ENCODE results near the gene ESPL1. TPM values are rescaled to one million over a fixed set of nuclear protein-coding genes. Genes with fewer than 3 reads are reported as not detected.

Gene ESPL1
- total and polyA plus RNA-seq, 2 donors from 2014 or later, result 1.5 to 2.9 TPM

DNA sequence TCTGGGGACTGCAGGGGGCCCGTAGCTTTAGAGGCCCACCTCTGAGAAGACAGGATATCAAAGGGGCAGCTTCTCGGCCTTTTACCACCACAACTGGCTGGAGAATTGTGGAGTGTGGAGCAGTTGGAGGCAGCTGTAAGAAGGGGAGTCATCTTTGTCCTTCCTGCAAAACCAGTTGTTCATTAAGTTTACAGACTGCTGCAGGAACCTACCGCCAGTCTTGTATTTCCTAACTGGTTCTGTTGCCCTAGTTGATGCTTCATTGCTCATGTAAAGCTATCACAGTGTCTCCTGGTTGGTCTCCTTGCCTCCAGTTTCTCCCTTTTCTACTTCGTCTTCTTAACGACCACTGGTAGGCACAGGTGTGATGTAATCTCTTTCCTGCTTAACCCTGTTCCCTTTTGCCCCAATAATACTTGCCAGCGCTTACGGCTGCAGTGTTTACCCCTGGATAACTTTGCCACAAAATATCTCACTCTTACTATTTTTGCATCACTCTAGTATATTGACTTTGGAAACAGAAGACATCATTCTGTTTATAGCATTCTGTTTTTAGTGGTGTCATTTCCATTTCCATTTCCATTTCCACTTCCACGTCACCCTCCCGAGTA, 11.9 kb downstream of the ESPL1 start:
- H3K36me3 ChIP-seq (ENCODE audit: control insufficient read depth in 2 of 3, insufficient read depth in 3 of 3, low read length in 3 of 3), result peaks cover 0 to 3% (median 0%) of the 10 kb centered on the region in 3 donors
- H3K27me3 ChIP-seq (ENCODE audit: control insufficient read depth, insufficient read depth, low read length), result no peaks in the 10 kb centered on the region
- peak overlapping the region in 1 of 3 donors; percentile 46 for H3K9ac ChIP-seq (ENCODE audit: low read length in 3 of 3)
- no peaks in the 10 kb centered on the region for H3K9me3 ChIP-seq (ENCODE audit: control insufficient read depth in 2 of 3, insufficient read depth in 1 of 3, low read length in 3 of 3)
- H3K27ac ChIP-seq (ENCODE audit: low read depth in 2 of 2, low read length in 2 of 2), result peak overlapping the region; percentile 51 to 66
- no peaks in the 10 kb centered on the region for H3K4me1 ChIP-seq (ENCODE audit: control insufficient read depth in 2 of 3, insufficient read depth in 2 of 3, low read depth in 1 of 3, low read length in 3 of 3)
- H3K4me3 ChIP-seq (ENCODE audit: low read length in 3 of 3), result peak overlapping the region in 2 of 3 donors; percentile 43 to 54
- intact Hi-C loops (cut with DNase I), result loop anchor here (10.0 kb wide), 1 partner anchor 65 kb away; no protein-coding TSS in a partner anchor
- TF ChIP-seq, protein P1, sequence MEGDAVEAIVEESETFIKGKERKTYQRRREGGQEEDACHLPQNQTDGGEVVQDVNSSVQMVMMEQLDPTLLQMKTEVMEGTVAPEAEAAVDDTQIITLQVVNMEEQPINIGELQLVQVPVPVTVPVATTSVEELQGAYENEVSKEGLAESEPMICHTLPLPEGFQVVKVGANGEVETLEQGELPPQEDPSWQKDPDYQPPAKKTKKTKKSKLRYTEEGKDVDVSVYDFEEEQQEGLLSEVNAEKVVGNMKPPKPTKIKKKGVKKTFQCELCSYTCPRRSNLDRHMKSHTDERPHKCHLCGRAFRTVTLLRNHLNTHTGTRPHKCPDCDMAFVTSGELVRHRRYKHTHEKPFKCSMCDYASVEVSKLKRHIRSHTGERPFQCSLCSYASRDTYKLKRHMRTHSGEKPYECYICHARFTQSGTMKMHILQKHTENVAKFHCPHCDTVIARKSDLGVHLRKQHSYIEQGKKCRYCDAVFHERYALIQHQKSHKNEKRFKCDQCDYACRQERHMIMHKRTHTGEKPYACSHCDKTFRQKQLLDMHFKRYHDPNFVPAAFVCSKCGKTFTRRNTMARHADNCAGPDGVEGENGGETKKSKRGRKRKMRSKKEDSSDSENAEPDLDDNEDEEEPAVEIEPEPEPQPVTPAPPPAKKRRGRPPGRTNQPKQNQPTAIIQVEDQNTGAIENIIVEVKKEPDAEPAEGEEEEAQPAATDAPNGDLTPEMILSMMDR (IDR thresholded peaks at IDR 0.05; ENCODE audit: borderline replicate concordance, extremely low read depth, insufficient read depth), result no peak
- FAIRE-seq (no peak), DNase-seq (peak in 1 of 5 donors; percentile 28)

GRCh38 chr12:53286448-53286847, 18.3 kb downstream of the ESPL1 start:
- DNase-seq, result peak in 1 of 5 donors; percentile 27
- Histone ChIP-seq H3K27me3 (ENCODE audit: control insufficient read depth, insufficient read depth, low read length) (no peaks in the 10 kb centered on the region), H3K9ac (ENCODE audit: low read length in 3 of 3) (no peak overlapping the region), H3K4me3 (ENCODE audit: low read length in 3 of 3) (no peak overlapping the region), H3K27ac (ENCODE audit: low read depth in 2 of 2, low read length in 2 of 2) (no peak overlapping the region), H3K9me3 (ENCODE audit: control insufficient read depth in 2 of 3, insufficient read depth in 1 of 3, low read length in 3 of 3) (no peaks in the 10 kb centered on the region), H3K36me3 (ENCODE audit: control insufficient read depth in 2 of 3, insufficient read depth in 3 of 3, low read length in 3 of 3) (no peaks in the 10 kb centered on the region), H3K4me1 (ENCODE audit: control insufficient read depth in 2 of 3, insufficient read depth in 2 of 3, low read depth in 1 of 3, low read length in 3 of 3) (no peaks in the 10 kb centered on the region)
- intact Hi-C loops (cut with DNase I), result loop anchor here (10.0 kb wide), 1 partner anchor 72 kb away; no protein-coding TSS in a partner anchor
- TF ChIP-seq, protein P1 (IDR thresholded peaks at IDR 0.05; ENCODE audit: borderline replicate concordance, extremely low read depth, insufficient read depth), result no peak
- no peak for FAIRE-seq

- Histone ChIP-seq H3K4me3 (ENCODE audit: low read length in 3 of 3) (no peak overlapping the region), H3K27ac (ENCODE audit: low read depth in 2 of 2, low read length in 2 of 2) (no peak overlapping the region), H3K27me3 (ENCODE audit: control insufficient read depth, insufficient read depth, low read length) (no peaks in the 10 kb centered on the region), H3K9ac (ENCODE audit: low read length in 3 of 3) (no peak overlapping the region), H3K4me1 (ENCODE audit: control insufficient read depth in 2 of 3, insufficient read depth in 2 of 3, low read depth in 1 of 3, low read length in 3 of 3) (no peaks in the 10 kb centered on the region), H3K36me3 (ENCODE audit: control insufficient read depth in 2 of 3, insufficient read depth in 3 of 3, low read length in 3 of 3) (no peaks in the 10 kb centered on the region), H3K9me3 (ENCODE audit: control insufficient read depth in 2 of 3, insufficient read depth in 1 of 3, low read length in 3 of 3) (no peaks in the 10 kb centered on the region)
- peak; percentile 42 to 82 (median 61) for DNase-seq
- FAIRE-seq, result no peak
- TF ChIP-seq, protein P1 (IDR thresholded peaks at IDR 0.05; ENCODE audit: borderline replicate concordance, extremely low read depth, insufficient read depth), result peak; percentile 61
- intact Hi-C loops (cut with DNase I), result loop anchor here (10.0 kb wide), 1 partner anchor 73 kb away; no protein-coding TSS in a partner anchor
Measured at GRCh38 chr12:53287741-53288216, 19.7 kb downstream of the ESPL1 start.

Measured in kidney (tissue), 14 donors.